Ascending aorta (tissue), 2 donors: Measurements from ENCODE around the gene PLEKHH3. TPM values are rescaled to one million over a fixed set of nuclear protein-coding genes. Genes with fewer than 3 reads are reported as not detected.

Experiments used
- DNase-seq, 2 donors: peaks; one replicate each; pipeline ENCODE4 v3.0.0-alpha.2; 2019; ENCODE audit warnings: low spot score in 2 of 2
- H3K27ac ChIP-seq, 2 donors: fragments of 200-600 bp; sonication (generic); one replicate each; pipeline ENCODE4 v1.5.1; 2016 to 2017; ENCODE audit warnings: mild to moderate bottlenecking in 1 of 2
- H3K27me3 ChIP-seq: fragments of 200-600 bp; sonication (generic); one replicate; pipeline ENCODE4 v1.5.1; 2017
- H3K36me3 ChIP-seq, 2 donors: fragments of 200-600 bp; sonication (generic); one replicate each; pipeline ENCODE4 v1.5.1; 2016
- H3K4me1 ChIP-seq, 2 donors: fragments of 200-600 bp; sonication (generic); one replicate each; pipeline ENCODE4 v1.5.1; 2016 to 2017; ENCODE audit warnings: mild to moderate bottlenecking in 1 of 2
- H3K4me3 ChIP-seq, 2 donors: fragments of 200-600 bp; sonication (generic); one replicate each; pipeline ENCODE4 v1.5.1; 2016 to 2017; ENCODE audit warnings: mild to moderate bottlenecking in 1 of 2
- H3K9me3 ChIP-seq, 2 donors: fragments of 200-600 bp; sonication (generic); one replicate each; pipeline ENCODE4 v1.5.1; 2016
- CTCF ChIP-seq, 3 experiments: fragments of 200-600 bp in 2 of 3; fragments of 450-650 bp in 1 of 3; sonication (generic) in 2 of 3; IDR thresholded peaks; one replicate each; pipeline ENCODE4 v1.5.1; 2016 to 2019; ENCODE audit warnings: antibody characterized with exemption in 3 of 3, mild to moderate bottlenecking in 1 of 3, moderate library complexity in 1 of 3
- intact Hi-C: fragments of 100-400 bp; cut with DNase I; formaldehyde crosslinking; loops from one replicate; pipeline ENCODE4 v1.15.1; 2023
- total RNA-seq: library from RNA; depleted of rRNA; stranded (reverse); fragments of >200 nt; gene quantifications from one replicate; pipeline ENCODE4 v1.1.0, GENCODE V29; 2016

Gene PLEKHH3
- total RNA-seq, 1 donor from 2014 or later: 105 TPM

- peaks cover 6 to 13% of the 10 kb centered on the region in 2 donors for H3K4me1 ChIP-seq
- H3K4me3 ChIP-seq: no peak overlapping the region
- H3K27me3 ChIP-seq: no peaks in the 10 kb centered on the region
- H3K36me3 ChIP-seq: peaks cover 3 to 9% of the 10 kb centered on the region in 2 donors
- no peak overlapping the region for H3K27ac ChIP-seq
- H3K9me3 ChIP-seq: no peaks in the 10 kb centered on the region
- no peak for DNase-seq
- intact Hi-C loops: no loop called here
- TF ChIP-seq CTCF (IDR thresholded peaks at IDR 0.05): no peak
These were observed 9.8 kb upstream of the PLEKHH3 start for GRCh38 chr17:42686520-42687128.

GRCh38 chr17:42685831-42686230 is 9.0 kb upstream of the PLEKHH3 start:
- no peak overlapping the region for H3K27ac ChIP-seq
- H3K36me3 ChIP-seq: peaks cover 1 to 8% of the 10 kb centered on the region in 2 donors
- no peaks in the 10 kb centered on the region for H3K9me3 ChIP-seq
- H3K27me3 ChIP-seq: no peaks in the 10 kb centered on the region
- DNase-seq: no peak
- intact Hi-C loops: no loop called here
- no peak overlapping the region for H3K4me3 ChIP-seq
- H3K4me1 ChIP-seq: peaks cover 11 to 17% of the 10 kb centered on the region in 2 donors
- no peak for TF ChIP-seq CTCF (IDR thresholded peaks at IDR 0.05)

GRCh38 chr17:42684929-42685556 is 8.2 kb upstream of the PLEKHH3 start:
- no peak overlapping the region for H3K4me3 ChIP-seq
- peaks cover 17 to 25% of the 10 kb centered on the region in 2 donors for H3K4me1 ChIP-seq
- DNase-seq: no peak
- no peak overlapping the region for H3K27ac ChIP-seq
- no peak for TF ChIP-seq CTCF (IDR thresholded peaks at IDR 0.05)
- peaks cover 0 to 4% of the 10 kb centered on the region in 2 donors for H3K36me3 ChIP-seq
- H3K9me3 ChIP-seq: no peaks in the 10 kb centered on the region
- no peaks in the 10 kb centered on the region for H3K27me3 ChIP-seq
- intact Hi-C loops: no loop called here

- Histone ChIP-seq H3K27me3 (no peaks in the 10 kb centered on the region), H3K4me3 (peak overlapping the region in 1 of 2 donors; percentile 66), H3K4me1 (peaks cover 29 to 40% of the 10 kb centered on the region in 2 donors), H3K36me3 (peaks cover 0 to 2% of the 10 kb centered on the region in 2 donors), H3K9me3 (no peaks in the 10 kb centered on the region), H3K27ac (peak overlapping the region in 1 of 2 donors; percentile 65)
- no peak for DNase-seq
- no peak for TF ChIP-seq CTCF (IDR thresholded peaks at IDR 0.05)
- intact Hi-C loops: no loop called here
These were observed 6.7 kb upstream of the PLEKHH3 start for GRCh38 chr17:42683407-42684034.

- peak in 1 of 2 donors; percentile 76 for DNase-seq
- Histone ChIP-seq H3K36me3 (peaks cover 0 to 2% of the 10 kb centered on the region in 2 donors), H3K27ac (peak overlapping the region; percentile 28 to 65), H3K9me3 (no peaks in the 10 kb centered on the region), H3K4me3 (peak overlapping the region; percentile 46 to 66), H3K27me3 (no peaks in the 10 kb centered on the region), H3K4me1 (peaks cover 29 to 41% of the 10 kb centered on the region in 2 donors)
- no peak for TF ChIP-seq CTCF (IDR thresholded peaks at IDR 0.05)
- intact Hi-C loops: no loop called here
These were observed 6.1 kb upstream of the PLEKHH3 start for GRCh38 chr17:42682722-42683403.
